ENCODE measurements around the gene SDK1. TPM values are rescaled to one million over a fixed set of nuclear protein-coding genes. Genes with fewer than 3 reads are reported as not detected.
"Not testable (repeated sequence)": the region's sequence is repeated elsewhere in the genome, so short reads cannot be mapped to it uniquely, and the experiment has no call there.

Gene SDK1
- total RNA-seq, 1 donor from 2014 or later, result 10.4 TPM

GRCh38 chr7:4299431-4299830 lies 998.4 kb downstream of the SDK1 start:
- no peaks in the 10 kb centered on the region for H3K36me3 ChIP-seq
- H3K4me3 ChIP-seq, result no peak overlapping the region
- no peak for TF ChIP-seq CTCF (IDR thresholded peaks at IDR 0.05)
- no peaks in the 10 kb centered on the region for H3K4me1 ChIP-seq
- DNase-seq (no peak), ATAC-seq (no peak)
- H3K9me3 ChIP-seq, result no peaks in the 10 kb centered on the region
- no peak overlapping the region for H3K27ac ChIP-seq
- intact Hi-C loops (cut with DNase I), result no loop called here
- no peaks in the 10 kb centered on the region for H3K27me3 ChIP-seq

GRCh38 chr7:4302203-4302905 lies 1001.3 kb downstream of the SDK1 start:
- TF ChIP-seq CTCF (IDR thresholded peaks at IDR 0.05), result no peak
- DNase-seq (no peak), ATAC-seq (no peak)
- H3K27me3 ChIP-seq, result no peaks in the 10 kb centered on the region
- H3K36me3 ChIP-seq, result no peaks in the 10 kb centered on the region
- no peaks in the 10 kb centered on the region for H3K9me3 ChIP-seq
- H3K4me1 ChIP-seq, result no peaks in the 10 kb centered on the region
- intact Hi-C loops (cut with DNase I), result no loop called here
- H3K27ac ChIP-seq, result no peak overlapping the region
- no peak overlapping the region for H3K4me3 ChIP-seq

- Histone ChIP-seq H3K27ac (no peak overlapping the region), H3K27me3 (no peaks in the 10 kb centered on the region), H3K4me1 (no peaks in the 10 kb centered on the region), H3K36me3 (no peaks in the 10 kb centered on the region), H3K4me3 (no peak overlapping the region), H3K9me3 (no peaks in the 10 kb centered on the region)
- ATAC-seq (no peak), DNase-seq (no peak)
- intact Hi-C loops (cut with DNase I), result no loop called here
- no peak for TF ChIP-seq CTCF (IDR thresholded peaks at IDR 0.05)
Observed at GRCh38 chr7:4307316-4308204, 1006.5 kb downstream of the SDK1 start.

GRCh38 chr7:4308205-4308590 lies 1007.1 kb downstream of the SDK1 start:
- ATAC-seq (no peak), DNase-seq (no peak)
- no peak for TF ChIP-seq CTCF (IDR thresholded peaks at IDR 0.05)
- no peaks in the 10 kb centered on the region for H3K36me3 ChIP-seq
- H3K27me3 ChIP-seq, result no peaks in the 10 kb centered on the region
- H3K9me3 ChIP-seq, result no peaks in the 10 kb centered on the region
- H3K4me1 ChIP-seq, result no peaks in the 10 kb centered on the region
- no peak overlapping the region for H3K27ac ChIP-seq
- intact Hi-C loops (cut with DNase I), result no loop called here
- no peak overlapping the region for H3K4me3 ChIP-seq

GRCh38 chr7:4313911-4314310 lies 1012.9 kb downstream of the SDK1 start:
- intact Hi-C loops (cut with DNase I); H3K4me3 ChIP-seq; ATAC-seq; H3K4me1 ChIP-seq; H3K27ac ChIP-seq; H3K36me3 ChIP-seq; H3K9me3 ChIP-seq; H3K27me3 ChIP-seq; DNase-seq: not testable (repeated sequence)

- H3K4me1 ChIP-seq; H3K9me3 ChIP-seq; intact Hi-C loops (cut with DNase I); DNase-seq; H3K4me3 ChIP-seq; H3K36me3 ChIP-seq; H3K27ac ChIP-seq; H3K27me3 ChIP-seq; ATAC-seq: not testable (repeated sequence)
Observed at GRCh38 chr7:4314316-4314715, 1013.3 kb downstream of the SDK1 start.

Measured in upper lobe of right lung (tissue), 1 donor.